Naive thymus-derived CD8-positive, alpha-beta T cell (primary cell): ENCODE data around the gene RIBC2. TPM values are rescaled to one million over a fixed set of nuclear protein-coding genes. Genes with fewer than 3 reads are reported as not detected.

Experiments used
- ATAC-seq, 2 donors: fragments of 150-1000 bp; cut with Tn5 transposase in 1 of 2; sonication (Bioruptor Pico), chemical (Tn5 transposase) in 1 of 2; 1 replicate in 1 of 2; 2 replicates in 1 of 2; pipeline ENCODE4 v1.10.0; 2021; ENCODE audit warnings: mild to moderate bottlenecking in 2 of 2, moderate library complexity in 2 of 2
- POLR2A ChIA-PET: fragments of 350-600 bp; sonication (Branson Sonifier 250); formaldehyde crosslinking; loops from one replicate; lab custom pipeline; 2021; ENCODE audit warnings: antibody characterized with exemption; lab: Charles Lee
- DNase-seq, 10 donors: peaks; one replicate each; pipeline versions ENCODE4 v3.0.0 to v3.0.0-alpha.2; 2020 to 2022
- H3K27ac Mint-ChIP-seq, 10 donors: one replicate each; pipeline ENCODE4 v1.8.0; 2020 to 2022; ENCODE audit warnings: mild to moderate bottlenecking in 10 of 10, mixed read lengths in 10 of 10, moderate library complexity in 4 of 10, inconsistent platforms in 1 of 10
- H3K27me3 Mint-ChIP-seq, 5 donors: one replicate each; pipeline ENCODE4 v1.8.0; 2021 to 2022; ENCODE audit warnings: mixed read lengths in 5 of 5
- H3K36me3 Mint-ChIP-seq, 3 donors: one replicate each; pipeline ENCODE4 v1.8.0; 2020 to 2022; ENCODE audit warnings: mixed read lengths in 3 of 3, mild to moderate bottlenecking in 2 of 3, inconsistent platforms in 1 of 3
- H3K4me1 Mint-ChIP-seq, 4 donors: one replicate each; pipeline ENCODE4 v1.8.0; 2021 to 2022; ENCODE audit warnings: mixed read lengths in 4 of 4
- H3K4me3 Mint-ChIP-seq, 10 donors: one replicate each; pipeline ENCODE4 v1.8.0; 2020 to 2022; ENCODE audit warnings: mild to moderate bottlenecking in 10 of 10, mixed read lengths in 10 of 10, moderate library complexity in 6 of 10, inconsistent platforms in 1 of 10
- H3K9me3 Mint-ChIP-seq, 9 donors: one replicate each; pipeline ENCODE4 v1.8.0; 2020 to 2022; ENCODE audit warnings: mixed read lengths in 9 of 9, mild to moderate bottlenecking in 3 of 9, inconsistent platforms in 1 of 9, moderate library complexity in 1 of 9
- polyA plus RNA-seq, 3 donors: library from polyadenylated mRNA; unstranded; fragments of 300-500 nt; fragmentation: Illumina TruSeq; gene quantifications; one replicate each; pipeline ENCODE4 v1.2.3, GENCODE V29; 2021
- total RNA-seq, 8 experiments: library from RNA in 2 of 8; stranded (reverse) in 2 of 8; gene quantifications; one replicate each; pipeline ENCODE4 v1.2.3 and lab custom pipeline; 2021 to 2026

RIBC2 gene
- total and polyA plus RNA-seq, 5 experiments from 2014 or later: not detected

GRCh38 chr22:45413013-45413367 lies 503 bp upstream of the RIBC2 start:
- ATAC-seq: no peak

DNA sequence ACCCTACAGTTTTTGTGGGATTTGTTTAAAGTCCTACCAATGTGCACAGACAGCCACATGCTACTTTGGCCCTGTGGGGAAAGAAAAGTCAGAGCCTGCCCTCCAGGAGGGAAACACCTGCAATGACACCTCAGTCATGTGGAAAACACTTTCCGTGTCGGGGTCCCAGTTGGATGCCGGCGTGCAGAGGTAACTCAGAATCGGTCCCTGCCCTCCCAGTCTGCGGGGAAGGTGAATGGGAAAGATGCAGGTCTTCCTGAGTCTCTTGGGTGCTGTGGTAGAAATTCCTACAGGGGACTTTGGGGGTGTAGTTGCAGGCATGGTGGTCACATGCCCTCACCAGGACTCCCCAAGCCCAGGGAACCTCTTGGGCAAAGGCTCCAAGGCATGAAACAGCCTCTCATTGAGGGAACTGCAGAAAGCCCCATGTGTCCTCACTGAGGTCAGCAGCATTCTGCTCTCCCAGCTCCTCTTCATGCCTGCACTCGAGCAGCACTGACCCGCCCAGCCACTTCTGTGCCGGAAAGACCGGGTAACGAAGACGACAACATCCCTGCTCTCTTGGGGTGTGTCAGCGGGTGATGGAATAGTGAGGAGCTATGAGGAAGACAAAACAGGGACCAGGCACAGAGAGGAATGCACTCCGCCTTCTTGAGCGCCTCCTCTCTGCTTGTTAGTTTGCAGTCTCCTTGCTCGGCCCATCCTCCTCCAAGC lies 4.7 kb downstream of the RIBC2 start:
- POLR2A ChIA-PET: no interaction called here
- no peak for DNase-seq
- no peak for ATAC-seq
- H3K27ac Mint-ChIP-seq: peak overlapping the region in 1 of 10 donors; percentile 2
- H3K4me1 Mint-ChIP-seq: peaks cover 1 to 8% (median 5%) of the 10 kb centered on the region in 4 donors
- no peak overlapping the region for H3K4me3 Mint-ChIP-seq
- H3K36me3 Mint-ChIP-seq: no peaks in the 10 kb centered on the region
- peaks cover 0 to 11% (median 0%) of the 10 kb centered on the region in 5 donors for H3K27me3 Mint-ChIP-seq
- no peaks in the 10 kb centered on the region for H3K9me3 Mint-ChIP-seq

More at GRCh38 chr22:45413013-45413367, 503 bp upstream of the RIBC2 start:
- H3K9me3 Mint-ChIP-seq: peaks cover 0 to 9% (median 0%) of the 10 kb centered on the region in 9 donors
- H3K36me3 Mint-ChIP-seq: peaks cover 0 to under 1% (median 0%) of the 10 kb centered on the region in 3 donors
- peaks cover 5 to 14% (median 8%) of the 10 kb centered on the region in 4 donors for H3K4me1 Mint-ChIP-seq
- H3K4me3 Mint-ChIP-seq: peak overlapping the region in 6 of 10 donors; percentile 6 to 77 (median 50)
- POLR2A ChIA-PET: interaction anchor here (0.7 to 0.9 kb wide), 3 partner anchors 12 to 143 kb away, joined by 3 to 4 read pairs (median 3); no protein-coding TSS in a partner anchor
- H3K27me3 Mint-ChIP-seq: peaks cover 0 to 2% (median 0%) of the 10 kb centered on the region in 5 donors
- H3K27ac Mint-ChIP-seq: peak overlapping the region in 3 of 10 donors; percentile 29 to 94 (median 50)
- DNase-seq: no peak

DNA sequence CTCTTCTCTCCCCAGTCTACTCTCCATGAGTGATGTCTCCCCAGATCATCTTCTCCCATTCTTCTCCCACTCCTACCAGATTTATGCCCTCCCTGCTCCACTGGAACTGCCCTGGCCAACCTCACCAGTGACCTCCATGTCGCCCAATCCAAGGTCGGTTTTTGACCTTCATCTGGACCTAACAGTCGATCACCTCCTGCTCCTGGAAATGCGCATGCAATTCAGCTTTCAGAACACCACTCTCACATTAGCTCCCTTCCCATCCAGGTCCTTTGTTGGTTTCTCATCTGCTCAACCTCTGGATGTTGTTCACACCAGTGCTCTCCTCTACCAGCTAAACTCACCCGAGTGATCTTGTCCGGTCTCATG lies 5.3 kb downstream of the RIBC2 start:
- Mint-ChIP-seq H3K27ac (peak overlapping the region in 3 of 10 donors; percentile 2 to 47 (median 27)), H3K27me3 (peaks cover 0 to 11% (median 0%) of the 10 kb centered on the region in 5 donors), H3K36me3 (no peaks in the 10 kb centered on the region), H3K4me1 (peaks cover under 1 to 5% (median 3%) of the 10 kb centered on the region in 4 donors), H3K4me3 (no peak overlapping the region), H3K9me3 (no peaks in the 10 kb centered on the region)
- DNase-seq (no peak), ATAC-seq (no peak)
- POLR2A ChIA-PET: no interaction called here

- POLR2A ChIA-PET: interaction anchor here (1.1 kb wide), 1 partner anchor 110 kb away, joined by 3 read pairs; the partner anchor contains the start of gene FAM118A
- DNase-seq: no peak
- peak; percentile 19 to 24 for ATAC-seq
- Mint-ChIP-seq H3K27ac (peak overlapping the region in 1 of 10 donors; percentile 30), H3K9me3 (no peaks in the 10 kb centered on the region), H3K4me3 (no peak overlapping the region), H3K4me1 (peaks cover 0 to 2% (median 0%) of the 10 kb centered on the region in 4 donors), H3K27me3 (peaks cover 0 to 11% (median 0%) of the 10 kb centered on the region in 5 donors), H3K36me3 (no peaks in the 10 kb centered on the region)
Observed at GRCh38 chr22:45420011-45420410, 6.5 kb downstream of the RIBC2 start.

GRCh38 chr22:45420539-45420938 lies 7.0 kb downstream of the RIBC2 start:
- ATAC-seq (no peak), DNase-seq (no peak)
- Mint-ChIP-seq H3K27me3 (peaks cover 0 to 11% (median 0%) of the 10 kb centered on the region in 5 donors), H3K4me1 (peaks cover 0 to 2% (median 0%) of the 10 kb centered on the region in 4 donors), H3K36me3 (no peaks in the 10 kb centered on the region), H3K4me3 (no peak overlapping the region), H3K27ac (peak overlapping the region in 2 of 10 donors; percentile 0 to 55), H3K9me3 (no peaks in the 10 kb centered on the region)
- POLR2A ChIA-PET: interaction anchor here (1.1 kb wide), 1 partner anchor 110 kb away, joined by 3 read pairs; the partner anchor contains the start of gene FAM118A

- Mint-ChIP-seq H3K36me3 (no peaks in the 10 kb centered on the region), H3K27me3 (peaks cover 0 to 11% (median 0%) of the 10 kb centered on the region in 5 donors), H3K27ac (no peak overlapping the region), H3K4me3 (no peak overlapping the region), H3K4me1 (peaks cover 0 to 2% (median 0%) of the 10 kb centered on the region in 4 donors), H3K9me3 (peaks cover 0 to 5% (median 0%) of the 10 kb centered on the region in 9 donors)
- no peak for DNase-seq
- POLR2A ChIA-PET: interaction anchor here (1.1 kb wide), 1 partner anchor 111 kb away, joined by 3 read pairs; the partner anchor contains the start of gene FAM118A
- no peak for ATAC-seq
Observed at GRCh38 chr22:45421349-45422055, 8.0 kb downstream of the RIBC2 start.

DNA sequence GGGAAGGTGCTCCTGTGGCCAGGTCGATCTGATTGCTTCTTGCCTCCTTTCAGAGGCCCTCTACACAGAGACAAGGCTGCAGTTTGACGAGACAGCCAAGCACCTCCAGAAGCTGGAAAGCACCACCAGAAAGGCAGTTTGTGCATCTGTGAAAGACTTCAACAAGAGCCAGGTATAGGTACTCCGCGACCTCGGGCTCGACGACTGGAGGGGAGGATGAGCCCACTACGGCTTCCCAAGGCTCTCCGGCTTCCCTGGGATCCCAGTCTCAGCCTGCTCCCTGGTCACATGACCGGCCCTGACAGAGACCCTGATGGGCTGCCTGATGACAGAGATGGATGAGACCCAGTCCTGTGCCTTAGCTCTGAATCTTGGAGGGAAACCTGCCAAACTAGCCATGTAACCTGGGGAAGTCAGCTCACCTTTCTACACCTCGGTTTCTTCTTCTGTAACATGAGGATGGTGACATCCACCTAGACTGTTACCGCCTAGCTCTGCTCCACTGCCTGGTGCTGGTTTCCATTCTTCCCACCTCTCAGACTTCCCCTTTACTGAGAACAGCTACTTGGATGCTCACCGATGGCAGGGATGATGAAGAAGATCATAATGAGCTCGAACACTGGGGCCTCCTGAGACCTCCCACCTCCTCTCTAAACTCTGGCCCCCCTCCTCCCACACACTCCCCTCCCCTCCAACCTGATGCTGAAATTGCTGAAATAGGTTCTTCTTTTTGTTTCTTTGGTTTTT lies 8.9 kb downstream of the RIBC2 start:
- Mint-ChIP-seq H3K27ac (peak overlapping the region in 1 of 10 donors; percentile 43), H3K4me1 (peaks cover 0 to 2% (median 0%) of the 10 kb centered on the region in 4 donors), H3K4me3 (no peak overlapping the region), H3K9me3 (peaks cover 0 to 12% (median 0%) of the 10 kb centered on the region in 9 donors), H3K36me3 (no peaks in the 10 kb centered on the region), H3K27me3 (peaks cover 0 to 11% (median 0%) of the 10 kb centered on the region in 5 donors)
- DNase-seq (no peak), ATAC-seq (peak in 1 of 2 donors; percentile 38)
- POLR2A ChIA-PET: interaction anchor here (0.6 kb wide), 1 partner anchor 43 kb away, joined by 5 read pairs; no protein-coding TSS in a partner anchor

- Mint-ChIP-seq H3K27ac (no peak overlapping the region), H3K36me3 (no peaks in the 10 kb centered on the region), H3K27me3 (peaks cover 0 to 11% (median 1%) of the 10 kb centered on the region in 5 donors), H3K4me1 (peaks cover 0 to 2% (median 0%) of the 10 kb centered on the region in 4 donors), H3K4me3 (no peak overlapping the region), H3K9me3 (peaks cover 0 to 12% (median 0%) of the 10 kb centered on the region in 9 donors)
- no peak for DNase-seq
- no peak for ATAC-seq
- POLR2A ChIA-PET: no interaction called here
Observed at GRCh38 chr22:45423524-45423923, 10.0 kb downstream of the RIBC2 start.

DNA sequence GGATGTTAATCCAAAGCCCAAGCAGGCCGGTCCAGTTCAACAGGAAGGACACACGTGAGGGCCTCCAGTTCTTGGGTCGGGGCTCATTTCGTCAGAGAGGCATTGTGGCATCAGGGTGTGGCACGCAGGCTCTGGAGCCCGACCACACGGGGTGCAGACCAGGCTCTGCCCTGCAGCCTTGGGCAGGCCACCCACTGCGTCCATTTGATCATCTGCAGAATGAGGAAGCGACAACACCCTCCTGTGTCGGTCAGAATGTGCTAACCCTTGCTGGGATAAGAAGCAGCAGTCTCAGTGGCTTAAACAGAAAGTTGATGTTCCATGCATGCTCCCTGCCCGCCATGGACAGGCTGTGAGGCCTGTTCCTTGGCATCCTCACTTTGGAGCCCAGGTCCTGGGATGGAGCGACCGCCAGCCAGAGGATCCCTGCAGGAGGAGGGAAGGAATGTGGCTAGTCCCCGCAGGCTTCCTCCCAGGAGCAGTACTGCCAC lies 10.8 kb downstream of the RIBC2 start:
- H3K27me3 Mint-ChIP-seq: peaks cover 0 to 3% (median under 1%) of the 10 kb centered on the region in 5 donors
- DNase-seq: no peak
- H3K4me1 Mint-ChIP-seq: peaks cover 0 to 6% (median 0%) of the 10 kb centered on the region in 4 donors
- ATAC-seq: no peak
- H3K9me3 Mint-ChIP-seq: peaks cover 0 to 12% (median 0%) of the 10 kb centered on the region in 9 donors
- peak overlapping the region in 1 of 10 donors; percentile 4 for H3K27ac Mint-ChIP-seq
- POLR2A ChIA-PET: no interaction called here
- H3K36me3 Mint-ChIP-seq: no peaks in the 10 kb centered on the region
- H3K4me3 Mint-ChIP-seq: no peak overlapping the region

DNA sequence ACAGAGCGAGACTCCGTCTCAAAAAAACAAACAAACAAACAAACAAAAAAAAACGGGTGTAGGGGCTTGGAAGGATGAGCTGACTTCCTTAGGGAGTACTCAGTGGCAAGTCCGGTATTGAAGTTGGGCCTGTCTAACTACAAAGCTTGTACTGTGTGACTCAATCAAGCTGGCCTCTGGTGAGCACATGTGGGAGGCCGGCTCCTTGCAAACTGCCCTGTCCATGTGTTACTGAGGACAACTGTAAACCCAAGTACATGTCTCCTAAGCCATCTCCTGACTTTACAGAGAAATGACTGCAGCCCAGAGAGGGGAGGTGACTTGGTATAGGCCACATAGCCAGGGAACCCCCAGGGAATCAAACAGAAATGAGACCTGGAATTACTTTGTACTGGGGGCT lies 11.6 kb downstream of the RIBC2 start:
- Mint-ChIP-seq H3K9me3 (peaks cover 0 to 12% (median 0%) of the 10 kb centered on the region in 9 donors), H3K27ac (no peak overlapping the region), H3K36me3 (no peaks in the 10 kb centered on the region), H3K4me1 (peaks cover 0 to 6% (median 0%) of the 10 kb centered on the region in 4 donors), H3K27me3 (peaks cover 0 to 3% (median 0%) of the 10 kb centered on the region in 5 donors), H3K4me3 (no peak overlapping the region)
- no peak for DNase-seq
- no peak for ATAC-seq
- POLR2A ChIA-PET: interaction anchor here (0.8 kb wide), 1 partner anchor 12 kb away, joined by 3 read pairs; the partner anchor contains the start of genes RIBC2 and SMC1B

GRCh38 chr22:45425531-45426265 lies 12.2 kb downstream of the RIBC2 start:
- Mint-ChIP-seq H3K9me3 (peaks cover 0 to 12% (median 0%) of the 10 kb centered on the region in 9 donors), H3K27me3 (peaks cover 0 to 3% (median 0%) of the 10 kb centered on the region in 5 donors), H3K27ac (no peak overlapping the region), H3K36me3 (no peaks in the 10 kb centered on the region), H3K4me1 (peaks cover 0 to 6% (median 0%) of the 10 kb centered on the region in 4 donors), H3K4me3 (no peak overlapping the region)
- ATAC-seq: no peak
- POLR2A ChIA-PET: interaction anchor here (0.8 kb wide), 1 partner anchor 12 kb away, joined by 3 read pairs; the partner anchor contains the start of genes RIBC2 and SMC1B
- no peak for DNase-seq
